ENCODE data around the gene GPX1.
"Not testable (repeated sequence)": the region's sequence is repeated elsewhere in the genome, so short reads cannot be mapped to it uniquely, and the experiment has no call there.

Gene GPX1

DNA sequence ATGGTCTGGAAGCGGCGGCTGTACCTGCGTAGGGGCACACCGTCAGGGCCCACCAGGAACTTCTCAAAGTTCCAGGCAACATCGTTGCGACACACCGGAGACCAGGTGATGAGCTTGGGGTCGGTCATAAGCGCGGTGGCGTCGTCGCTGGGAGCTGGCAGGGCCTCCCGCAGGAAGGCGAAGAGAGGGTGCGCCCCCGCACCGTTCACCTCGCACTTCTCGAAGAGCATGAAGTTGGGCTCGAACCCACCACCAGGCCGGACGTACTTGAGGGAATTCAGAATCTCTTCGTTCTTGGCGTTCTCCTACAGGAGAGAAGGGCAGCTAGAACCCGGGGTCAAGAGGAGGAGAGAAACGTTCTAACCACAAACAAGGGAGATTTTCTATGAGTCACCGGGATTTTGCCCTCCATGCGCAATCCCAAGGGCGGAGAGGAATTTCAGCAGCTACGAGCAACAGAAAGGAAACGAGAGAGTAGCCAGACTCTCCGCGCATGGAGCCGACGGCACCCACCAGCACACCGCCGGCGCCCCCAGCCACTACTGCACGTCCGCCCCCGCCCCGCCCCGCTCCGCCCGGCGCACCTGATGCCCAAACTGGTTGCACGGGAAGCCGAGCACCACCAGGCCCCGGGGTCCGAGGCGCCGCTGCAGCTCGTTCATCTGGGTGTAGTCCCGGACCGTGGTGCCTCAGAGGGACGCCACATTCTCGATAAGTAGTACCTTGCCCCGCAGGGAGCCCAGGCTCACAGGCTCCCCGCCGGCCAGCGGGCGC is 523 bp downstream of the GPX1 start:
- not testable (repeated sequence) for DNase-seq (ENCODE audit: low read depth in 2 of 2)

DNA sequence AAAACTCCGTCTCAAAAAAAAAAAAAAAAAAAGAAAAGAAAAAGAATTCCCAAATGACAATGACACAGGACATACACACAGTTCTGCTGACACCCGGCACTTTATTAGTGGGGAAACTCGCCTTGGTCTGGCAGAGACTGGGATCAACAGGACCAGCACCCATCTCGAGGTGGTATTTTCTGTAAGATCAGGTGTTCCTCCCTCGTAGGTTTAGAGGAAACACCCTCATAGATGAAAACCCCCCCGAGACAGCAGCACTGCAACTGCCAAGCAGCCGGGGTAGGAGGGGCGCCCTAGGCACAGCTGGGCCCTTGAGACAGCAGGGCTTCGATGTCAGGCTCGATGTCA is 1.1 kb downstream of the GPX1 start:
- not testable (repeated sequence) for DNase-seq (ENCODE audit: low read depth in 2 of 2)

DNA sequence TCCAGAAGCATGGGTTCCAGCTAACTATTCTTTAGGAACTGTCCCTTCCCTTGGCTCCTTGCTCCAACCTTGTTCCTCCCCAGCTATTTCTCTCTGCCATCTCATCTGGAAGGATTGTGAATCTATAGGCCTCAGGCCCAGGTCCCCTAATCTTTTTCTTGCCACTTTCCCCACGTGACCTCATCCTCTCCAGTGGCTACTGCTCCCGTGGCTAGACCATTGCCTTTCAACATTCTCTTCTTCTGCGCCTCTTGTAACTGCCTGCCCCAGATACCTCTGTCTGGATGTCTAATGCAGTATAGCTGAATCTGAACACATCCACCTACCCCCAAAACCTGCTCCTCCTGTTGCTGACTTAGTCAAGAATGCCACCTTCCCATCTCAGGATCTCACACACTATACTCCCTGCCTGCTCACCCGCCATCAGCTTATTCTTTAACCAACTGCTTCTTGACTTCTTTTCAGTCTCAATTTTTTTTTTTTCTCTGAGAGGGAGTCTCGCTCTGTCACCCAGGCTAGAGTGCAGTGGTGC is 5.2 kb downstream of the GPX1 start:
- DNase-seq (ENCODE audit: low read depth in 2 of 2) = no peak

DNA sequence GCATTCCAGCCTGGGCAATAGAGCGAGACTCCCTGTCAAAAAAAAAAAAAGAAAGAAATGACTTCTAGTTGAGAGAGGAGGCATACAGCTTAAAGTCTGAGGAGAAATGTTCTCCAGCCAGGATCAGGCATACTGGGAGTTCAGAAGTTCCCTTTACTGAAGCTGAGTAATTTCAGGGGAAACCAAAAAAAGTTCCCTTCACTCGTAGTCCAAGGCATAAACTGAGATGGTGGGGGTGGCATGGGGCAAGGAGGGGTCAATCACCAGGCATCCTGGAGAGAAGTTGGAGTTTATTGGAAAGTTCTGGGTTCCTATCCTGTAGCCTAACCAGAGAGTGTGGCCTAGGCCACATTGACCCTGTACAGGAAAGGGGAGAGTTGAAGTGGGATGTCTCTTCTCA is 5.9 kb downstream of the GPX1 start:
- no peak for DNase-seq (ENCODE audit: low read depth in 2 of 2)

DNA sequence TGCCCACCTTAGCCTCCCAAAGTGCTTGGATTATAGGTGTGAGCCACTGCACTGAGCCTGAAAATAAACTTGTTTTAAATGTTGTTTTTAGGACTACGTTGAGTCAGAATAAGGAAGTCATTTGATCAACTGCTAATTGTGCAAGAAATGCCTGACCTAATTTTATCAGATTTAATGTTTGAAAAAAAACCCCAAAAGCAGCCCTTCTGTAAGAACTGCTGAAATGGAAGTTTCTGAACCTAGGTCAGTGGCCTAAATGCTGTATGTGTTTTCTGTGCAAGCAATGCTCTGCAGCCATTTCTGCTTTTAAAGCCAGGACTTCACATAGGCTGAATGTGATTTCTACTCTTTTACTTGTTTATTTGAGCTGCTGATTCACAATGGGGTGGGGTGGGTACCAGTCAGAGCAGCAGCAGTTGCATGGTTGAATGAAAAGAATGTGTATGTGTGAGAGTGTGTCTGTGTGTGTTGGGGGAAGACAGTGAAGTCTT is 6.6 kb downstream of the GPX1 start:
- no peak for DNase-seq (ENCODE audit: low read depth in 2 of 2)

DNA sequence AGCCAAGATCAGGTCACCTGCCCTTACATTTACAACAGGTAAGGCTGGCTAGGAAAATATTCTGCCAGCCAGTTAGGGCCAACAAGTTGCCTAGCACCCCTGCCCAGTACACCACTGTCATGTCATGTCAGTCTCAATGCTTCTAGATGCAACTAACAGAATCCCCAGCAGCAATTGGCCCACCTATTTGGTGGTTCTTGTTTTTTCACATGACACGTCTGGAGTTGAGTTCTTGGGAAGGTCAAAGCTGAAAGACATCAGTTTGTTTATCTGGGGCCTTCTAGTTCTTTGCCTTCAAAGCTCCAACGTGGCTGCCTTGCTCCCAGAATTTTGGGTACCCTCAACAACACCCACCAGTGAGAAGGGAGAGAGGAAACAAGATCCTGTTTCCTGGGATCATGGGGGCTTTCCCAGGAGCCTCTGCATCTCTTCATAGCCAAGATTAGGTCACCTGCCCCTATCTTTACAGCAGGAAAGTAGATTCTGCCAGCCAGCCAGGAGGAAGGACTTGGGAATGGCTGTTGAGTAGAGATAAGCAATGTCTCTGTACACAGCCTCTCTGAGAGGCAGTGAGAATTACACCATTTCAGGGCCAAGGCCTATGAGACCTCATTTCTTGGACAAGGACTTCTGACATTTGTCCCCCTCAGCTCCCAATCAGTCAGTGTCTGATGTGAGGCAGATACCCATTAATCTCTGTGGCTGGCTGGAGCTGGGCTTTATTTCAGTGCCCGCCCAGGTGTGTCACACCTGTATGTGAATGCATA is 8.6 kb downstream of the GPX1 start:
- DNase-seq (ENCODE audit: low read depth in 2 of 2) = no peak

DNA sequence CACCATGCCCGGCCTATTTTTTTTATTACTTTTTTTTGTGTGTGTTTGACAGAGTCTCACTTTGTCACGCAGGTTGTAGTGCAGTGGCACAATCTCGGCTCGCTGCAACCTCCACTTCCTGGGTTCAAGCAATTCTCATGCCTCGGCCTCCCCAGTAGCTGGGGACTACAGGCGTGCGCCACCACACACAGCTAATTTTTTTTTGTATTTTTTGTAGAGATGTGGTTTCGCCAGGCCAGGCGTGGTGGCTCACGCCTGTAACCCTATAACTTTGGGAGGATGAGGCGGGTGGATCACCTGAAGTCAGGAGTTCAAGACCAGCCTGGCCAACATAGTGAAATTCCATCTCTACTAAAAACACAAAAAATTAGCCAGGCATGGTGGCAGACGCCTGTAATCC is 9.8 kb downstream of the GPX1 start:
- DNase-seq (ENCODE audit: low read depth in 2 of 2) = not testable (repeated sequence)

DNA sequence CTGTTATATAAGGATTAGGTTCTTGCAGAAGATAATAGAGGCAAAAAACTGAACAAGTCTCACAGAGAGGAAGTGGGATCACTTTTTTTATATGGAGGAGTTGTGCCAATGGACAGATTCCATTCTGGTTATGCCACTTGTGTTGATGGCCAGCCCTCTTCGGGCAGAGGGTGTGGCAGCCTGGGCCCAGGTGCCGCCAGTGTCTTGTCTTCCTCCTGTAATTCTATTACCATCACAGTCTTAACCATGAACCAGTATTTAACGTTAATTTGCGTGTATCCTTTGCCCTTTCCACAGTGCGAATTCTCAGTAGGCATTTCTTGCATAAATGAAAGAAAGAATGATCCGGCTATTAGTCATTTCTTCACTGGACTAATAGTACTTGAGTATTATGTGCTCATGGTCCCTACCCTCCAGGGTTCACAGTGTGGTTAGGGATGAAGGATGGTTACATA is 11.3 kb downstream of the GPX1 start:
- no peak for DNase-seq (ENCODE audit: low read depth in 2 of 2)

DNA sequence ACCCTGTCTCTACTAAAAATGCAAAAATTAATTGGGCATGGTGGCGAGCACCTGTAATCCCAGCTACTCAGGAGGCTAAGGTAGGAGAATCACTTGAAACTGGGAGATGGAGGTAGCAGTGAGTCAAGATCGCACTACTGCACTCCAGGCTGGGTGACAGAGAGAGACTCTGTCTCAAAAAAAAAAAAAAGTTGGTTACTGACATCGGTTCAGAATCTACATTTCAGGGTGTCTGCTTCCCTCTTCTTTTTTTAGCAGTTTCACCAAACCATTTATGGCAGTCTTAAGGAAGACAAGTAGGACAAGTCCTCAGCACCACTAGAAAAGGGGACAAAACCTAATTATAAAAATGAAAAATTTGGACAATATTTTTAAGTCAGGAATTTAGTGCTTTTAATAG is 15.0 kb downstream of the GPX1 start:
- no peak for DNase-seq (ENCODE audit: low read depth in 2 of 2)

DNA sequence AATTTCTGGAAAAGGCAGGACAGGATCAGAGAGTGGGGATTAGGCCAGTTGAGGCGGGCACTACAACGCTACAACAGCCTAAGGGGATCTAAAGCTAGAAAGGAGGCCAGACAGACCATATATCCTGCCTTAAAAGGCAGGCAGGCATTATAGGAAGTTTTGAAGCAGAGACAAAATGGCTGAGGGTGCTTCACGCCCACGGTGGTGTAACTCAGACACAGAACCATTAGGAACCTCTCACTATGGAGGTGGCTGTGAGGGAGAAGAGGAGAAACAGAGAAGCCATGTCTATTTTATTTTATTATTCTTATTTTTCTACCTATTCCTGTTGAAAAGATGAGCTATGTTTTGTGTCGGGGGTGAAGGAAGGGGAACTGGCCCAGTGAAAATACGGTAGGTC is 16.2 kb downstream of the GPX1 start:
- DNase-seq (ENCODE audit: low read depth in 2 of 2) = no peak

DNA sequence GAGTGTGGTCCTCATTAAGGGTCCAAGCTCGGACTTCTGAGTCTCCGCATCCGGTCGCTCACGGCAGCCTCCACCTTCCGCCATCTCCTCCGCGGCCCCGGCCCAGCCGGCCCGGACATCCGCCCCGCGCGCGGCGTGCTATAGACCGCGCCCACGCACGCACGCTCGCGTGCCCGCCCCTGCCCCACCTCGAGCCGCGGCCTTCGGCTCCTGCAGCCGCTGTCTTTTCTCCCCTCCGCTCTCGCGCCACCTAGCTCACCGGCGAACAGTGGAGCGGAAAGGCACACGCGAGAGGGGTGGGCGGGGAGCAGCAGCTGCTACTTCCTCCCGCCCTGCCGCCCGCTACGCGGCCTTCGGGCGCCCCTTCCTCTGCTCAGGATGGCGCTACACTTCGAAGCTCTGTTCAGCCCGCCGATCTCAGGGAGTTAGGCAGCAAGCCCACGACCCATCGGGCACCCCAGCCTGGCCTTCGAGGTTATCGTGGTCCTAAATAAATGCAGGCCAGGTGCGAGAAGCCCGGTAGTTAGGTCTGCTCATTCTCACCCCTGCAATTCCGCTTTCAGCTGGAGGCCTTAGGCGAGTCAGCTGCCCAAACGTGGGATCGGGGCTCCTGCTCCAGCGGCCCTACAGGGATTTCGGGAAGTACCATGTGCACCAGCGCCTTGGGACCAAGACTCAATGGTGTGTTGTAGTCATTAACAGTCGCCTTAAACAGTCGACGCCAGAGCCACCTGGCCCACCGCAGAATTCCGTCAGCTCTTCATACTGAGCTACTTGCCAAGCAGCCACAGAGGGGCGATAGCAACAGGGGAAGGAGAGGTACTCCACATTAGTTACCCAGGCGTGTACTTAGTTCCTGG is 18.0 kb downstream of the GPX1 start, which contains the start of gene USP4:
Gene USP4, minus strand, starts transcription at position 113 of the 860 bp plus-strand sequence. Its CDS starts 29 bp downstream, at position 84.
- DNase-seq (ENCODE audit: low read depth in 2 of 2) = peak; percentile 80 to 83

DNA sequence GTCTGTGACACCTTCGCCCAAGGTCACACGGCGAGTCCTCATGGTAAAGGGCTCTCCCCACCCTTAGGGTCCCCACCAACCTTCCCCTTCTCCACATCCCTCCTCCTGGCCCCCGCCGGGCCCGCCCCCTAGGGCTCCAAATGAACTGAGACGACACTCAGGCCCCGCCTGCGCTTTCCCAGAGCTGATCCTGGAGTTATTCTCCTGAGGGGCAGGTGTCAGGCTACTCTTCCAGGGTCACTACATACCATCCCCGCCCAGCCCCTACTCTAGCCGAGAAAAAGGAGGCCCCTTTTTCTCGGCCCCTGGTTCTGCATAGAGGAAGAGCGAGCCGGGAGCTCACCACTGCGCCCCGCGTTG is 18.6 kb downstream of the GPX1 start:
- DNase-seq (ENCODE audit: low read depth in 2 of 2) = no peak

DNA sequence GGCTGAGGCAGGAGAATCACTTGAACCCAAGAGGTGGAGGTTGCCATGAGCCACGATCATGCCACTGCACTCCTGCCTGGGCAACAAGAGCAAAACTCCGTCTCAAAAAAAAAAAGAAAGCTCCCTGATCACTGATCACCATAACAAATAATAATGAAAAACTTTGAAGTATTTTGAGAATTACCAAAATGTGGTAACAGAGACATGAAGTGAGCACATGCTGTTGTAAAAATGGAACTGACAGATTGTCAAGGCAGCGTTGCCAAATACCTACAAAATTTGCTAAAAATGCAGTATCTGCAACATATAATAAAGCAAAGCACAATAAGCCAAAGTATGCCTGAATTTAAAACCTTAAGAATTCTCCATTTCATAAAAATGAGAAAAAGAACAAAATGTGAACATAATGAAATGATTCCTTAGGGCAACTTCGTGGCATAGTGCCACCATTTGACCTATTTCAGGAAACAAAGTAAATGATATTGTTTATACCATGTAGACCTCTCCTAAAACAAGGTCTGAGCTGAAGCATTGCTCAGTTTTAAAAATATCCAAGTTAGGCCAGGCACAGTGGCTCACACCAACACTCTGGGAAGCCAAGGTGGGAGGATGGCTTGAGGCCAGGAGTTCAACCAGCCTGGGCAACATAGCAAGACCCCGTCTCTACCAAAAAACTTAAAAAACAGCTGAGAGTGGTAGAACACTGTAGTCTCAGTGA is 24.1 kb downstream of the GPX1 start:
- no peak for DNase-seq (ENCODE audit: low read depth in 2 of 2)

DNA sequence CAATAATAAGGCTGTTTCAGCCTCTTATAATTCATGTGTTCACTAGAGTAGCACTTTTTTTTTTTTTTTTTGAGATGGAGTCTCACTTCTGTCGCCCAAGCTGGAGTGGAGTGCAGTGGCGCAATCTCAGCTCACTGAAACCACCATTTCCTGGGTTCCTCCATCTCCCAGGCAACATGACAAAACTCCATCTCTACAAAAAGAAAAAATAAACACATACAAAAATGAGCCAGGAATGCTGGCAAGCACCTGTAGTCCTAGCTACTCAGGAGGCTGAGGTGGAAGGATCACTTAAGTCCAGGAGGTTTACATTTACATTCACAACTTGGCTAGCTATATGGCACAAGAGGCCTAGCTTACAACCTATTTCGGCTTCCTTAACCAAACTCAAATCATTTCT is 25.1 kb downstream of the GPX1 start:
- DNase-seq (ENCODE audit: low read depth in 2 of 2) = no peak

DNA sequence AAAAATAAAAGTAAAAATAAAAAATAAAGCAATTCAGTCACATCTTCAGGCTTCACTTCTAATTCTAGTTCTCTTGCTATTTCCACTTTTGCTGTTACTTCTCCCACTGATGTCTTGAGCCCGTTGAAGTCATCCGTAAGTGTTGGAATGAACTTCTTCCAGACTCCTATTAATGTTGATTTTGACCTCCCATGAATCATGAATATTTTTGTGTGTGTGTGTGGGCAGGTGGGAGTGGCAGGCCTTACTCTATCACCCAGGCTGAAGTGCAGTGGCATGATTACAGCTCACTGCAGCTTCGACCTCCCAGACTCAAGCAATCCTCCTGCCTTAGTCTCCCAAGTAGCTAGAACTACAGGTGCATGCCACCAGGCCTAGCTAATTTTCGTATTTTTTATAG is 29.0 kb downstream of the GPX1 start:
- DNase-seq (ENCODE audit: low read depth in 2 of 2) = no peak

DNA sequence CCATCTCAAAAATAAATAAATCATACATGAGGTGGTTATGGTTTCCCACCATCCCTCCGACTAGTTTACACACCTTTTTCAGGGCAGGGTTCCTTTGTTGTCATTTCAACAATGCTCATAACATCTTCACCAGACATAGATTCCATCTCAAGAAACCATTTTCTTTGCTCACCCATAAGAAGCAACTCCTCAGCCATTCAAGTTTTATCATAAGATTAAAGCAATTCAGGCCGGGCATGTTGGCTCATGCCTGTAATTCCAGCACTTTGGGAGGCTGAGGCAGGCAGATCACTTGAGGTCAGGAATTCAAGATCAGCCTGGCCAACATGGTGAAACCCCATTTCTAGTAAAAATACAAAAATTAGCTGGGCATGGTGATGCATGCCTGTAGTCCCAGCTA is 29.8 kb downstream of the GPX1 start:
- not testable (repeated sequence) for DNase-seq (ENCODE audit: low read depth in 2 of 2)

DNA sequence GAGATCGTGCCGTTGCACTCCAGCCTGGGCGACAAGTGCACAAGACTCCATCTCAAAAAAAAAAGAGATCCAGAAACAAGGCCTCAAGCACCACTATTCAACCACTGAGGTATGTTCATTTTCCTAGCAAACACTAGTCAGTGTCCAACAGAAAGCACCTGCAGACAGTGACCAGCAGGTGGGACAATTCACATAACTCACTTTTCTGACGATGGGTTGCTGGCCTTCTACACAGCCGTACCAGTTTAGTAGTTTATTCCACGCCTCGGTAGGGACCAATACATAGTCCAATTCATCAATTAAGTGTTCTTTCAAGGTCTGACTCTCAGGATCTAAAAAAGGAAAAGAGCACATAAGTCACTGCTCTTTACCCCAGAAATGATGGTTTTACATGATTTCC is 30.7 kb downstream of the GPX1 start:
- DNase-seq (ENCODE audit: low read depth in 2 of 2) = no peak

DNA sequence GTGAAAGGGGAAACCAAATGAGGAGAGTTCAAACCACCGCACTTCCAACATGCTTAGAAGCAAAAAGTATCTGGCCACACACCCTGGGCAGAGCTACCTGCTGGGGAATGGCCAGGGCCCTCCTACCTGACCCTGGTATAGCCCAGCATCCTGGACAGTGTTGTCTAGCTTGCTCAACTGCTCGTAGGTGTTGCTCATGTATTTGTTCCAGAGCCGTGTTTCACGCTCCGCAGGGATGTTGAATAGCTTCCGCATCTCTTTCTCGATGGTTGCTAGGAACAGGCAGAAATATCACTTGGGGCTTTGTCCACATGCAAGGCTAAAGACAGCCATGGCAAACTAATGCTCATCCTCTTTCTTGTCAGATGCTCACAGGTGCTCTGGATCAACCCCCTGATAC is 33.4 kb downstream of the GPX1 start:
- no peak for DNase-seq (ENCODE audit: low read depth in 2 of 2)

DNA sequence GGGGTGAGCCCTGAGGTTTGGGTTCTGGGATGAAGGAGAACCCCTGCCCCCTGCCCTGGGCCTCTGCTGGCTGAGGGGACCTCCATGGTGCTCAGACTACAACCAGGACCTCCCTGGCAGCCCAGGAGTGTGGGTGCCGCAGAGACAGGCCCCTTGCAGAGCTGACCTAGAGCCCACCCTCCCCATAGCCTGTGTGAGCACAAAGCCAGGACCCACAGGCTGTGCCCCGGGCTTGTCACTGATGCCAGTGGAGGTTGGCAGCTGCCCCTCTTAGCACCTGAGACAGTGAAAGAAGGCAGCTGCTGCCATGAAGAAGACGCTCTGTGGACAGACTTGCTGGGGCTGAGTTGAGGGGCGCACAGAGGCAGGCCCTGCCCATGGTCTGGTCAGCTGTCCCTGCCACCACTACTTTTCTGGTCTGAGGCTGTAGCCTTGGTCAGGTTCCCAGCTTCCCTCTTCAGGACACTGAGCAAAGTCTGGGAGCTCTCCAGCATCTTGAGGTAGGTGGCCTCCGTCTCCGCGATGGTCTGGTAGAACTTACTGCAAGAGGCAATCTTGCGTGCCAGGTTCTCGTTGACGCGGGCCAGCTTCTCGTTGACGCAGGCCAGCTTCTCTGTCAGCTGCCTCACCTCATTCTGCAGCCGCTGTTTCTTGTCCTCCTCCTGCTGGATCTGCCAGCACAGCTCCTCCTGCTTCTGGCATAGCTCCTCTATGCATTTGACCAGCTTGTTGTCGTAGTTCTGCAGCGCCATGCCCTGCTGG is 41.3 kb downstream of the GPX1 start:
- no peak for DNase-seq (ENCODE audit: low read depth in 2 of 2)

DNA sequence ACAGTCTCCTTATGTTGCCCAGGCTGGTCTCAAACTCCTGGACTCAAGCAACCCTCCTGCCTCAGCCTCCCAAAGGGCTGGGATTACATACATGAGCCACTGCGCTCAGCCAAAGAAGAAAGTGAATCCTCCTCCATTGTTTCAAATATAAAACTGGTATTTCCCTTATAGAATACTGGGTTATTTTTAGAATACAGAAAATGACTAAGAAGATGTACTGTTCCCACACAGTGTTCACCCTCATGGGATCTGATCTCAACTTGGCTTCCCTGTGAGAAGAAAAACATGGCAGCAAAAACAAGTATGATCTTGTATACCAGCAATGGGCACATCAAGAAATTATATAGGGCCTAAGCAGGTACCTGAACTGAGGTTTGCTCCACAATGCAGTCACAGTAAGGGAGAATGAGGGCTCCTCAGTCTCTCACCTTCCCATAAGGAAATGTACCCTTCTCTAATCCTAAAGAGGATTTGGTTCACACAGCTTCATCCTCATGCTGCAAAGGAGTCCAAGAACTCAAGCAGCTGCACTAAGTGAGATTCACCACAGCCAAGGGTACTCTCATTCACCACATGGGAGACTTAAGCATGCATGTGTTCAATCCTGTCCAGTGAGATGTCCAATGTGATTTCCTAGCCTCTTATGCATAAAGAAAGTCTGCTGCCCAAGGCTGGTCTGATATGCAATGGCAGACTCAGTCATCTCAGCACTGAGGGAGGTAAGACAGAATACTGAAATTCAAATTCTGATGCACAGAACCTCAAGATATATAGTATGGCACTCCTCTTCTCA is 44.1 kb downstream of the GPX1 start:
- DNase-seq (ENCODE audit: low read depth in 2 of 2) = no peak
